HG03066 (cell line): ENCODE results near the gene ESYT1.
A peak's percentile ranks its signal among the peaks of the same experiment; 100 is the strongest.

Experiments
- ATAC-seq: cut with Tn5 transposase; IDR thresholded peaks from one replicate; pipeline ENCODE4 v1.9.1; 2021; ENCODE audit warnings: low read depth; ENCODE audit not compliant: unreplicated experiment

The ESYT1 gene

GRCh38 chr12:56128670-56129205, 671 bp downstream of the ESYT1 start:
- no peak for ATAC-seq

GRCh38 chr12:56129206-56129941, 1.3 kb downstream of the ESYT1 start:
- peak; percentile 34 for ATAC-seq

- ATAC-seq, result no peak
These were observed 2.0 kb downstream of the ESYT1 start for GRCh38 chr12:56129942-56130495.

- no peak for ATAC-seq
These were observed 2.8 kb downstream of the ESYT1 start for GRCh38 chr12:56130876-56131275.

GRCh38 chr12:56134897-56135296, 6.8 kb downstream of the ESYT1 start:
- no peak for ATAC-seq

- no peak for ATAC-seq
These were observed 9.9 kb downstream of the ESYT1 start for GRCh38 chr12:56137853-56138571.

GRCh38 chr12:56141946-56142784, 14.1 kb downstream of the ESYT1 start:
- ATAC-seq, result no peak

GRCh38 chr12:56143217-56143616, 15.2 kb downstream of the ESYT1 start:
- no peak for ATAC-seq

GRCh38 chr12:56143870-56144269, 15.8 kb downstream of the ESYT1 start:
- ATAC-seq, result no peak

GRCh38 chr12:56145217-56145616, 17.1 kb downstream of the ESYT1 start:
- ATAC-seq, result no peak

- ATAC-seq, result no peak
These were observed 18.7 kb downstream of the ESYT1 start for GRCh38 chr12:56146492-56147460.

- ATAC-seq, result no peak
These were observed 22.5 kb downstream of the ESYT1 start for GRCh38 chr12:56150563-56150962.

- peak; percentile 46 for ATAC-seq
These were observed 23.6 kb downstream of the ESYT1 start for GRCh38 chr12:56151672-56152131.

- ATAC-seq, result peak; percentile 80
These were observed 24.2 kb downstream of the ESYT1 start, which contains the start of gene MYL6B for GRCh38 chr12:56152132-56152755. MYL6B (plus strand) TSS chr12:56152587; CDS start chr12:56153919, 1,332 bp downstream.

GRCh38 chr12:56152756-56153677, 24.9 kb downstream of the ESYT1 start:
- no peak for ATAC-seq

GRCh38 chr12:56153678-56154065, 25.6 kb downstream of the ESYT1 start:
- ATAC-seq, result no peak

GRCh38 chr12:56154246-56154771, 26.2 kb downstream of the ESYT1 start:
- no peak for ATAC-seq
